GM18498 (cell line): ENCODE results near the gene B3GNT8.
"Not testable (repeated sequence)": the region's sequence is repeated elsewhere in the genome, so short reads cannot be mapped to it uniquely, and the experiment has no call there.

Experiments
- ATAC-seq: cut with Tn5 transposase; IDR thresholded peaks from one replicate; pipeline ENCODE4 v1.9.1; 2021; ENCODE audit warnings: mild to moderate bottlenecking, moderate library complexity; ENCODE audit not compliant: unreplicated experiment

Gene B3GNT8, protein sequence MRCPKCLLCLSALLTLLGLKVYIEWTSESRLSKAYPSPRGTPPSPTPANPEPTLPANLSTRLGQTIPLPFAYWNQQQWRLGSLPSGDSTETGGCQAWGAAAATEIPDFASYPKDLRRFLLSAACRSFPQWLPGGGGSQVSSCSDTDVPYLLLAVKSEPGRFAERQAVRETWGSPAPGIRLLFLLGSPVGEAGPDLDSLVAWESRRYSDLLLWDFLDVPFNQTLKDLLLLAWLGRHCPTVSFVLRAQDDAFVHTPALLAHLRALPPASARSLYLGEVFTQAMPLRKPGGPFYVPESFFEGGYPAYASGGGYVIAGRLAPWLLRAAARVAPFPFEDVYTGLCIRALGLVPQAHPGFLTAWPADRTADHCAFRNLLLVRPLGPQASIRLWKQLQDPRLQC

DNA sequence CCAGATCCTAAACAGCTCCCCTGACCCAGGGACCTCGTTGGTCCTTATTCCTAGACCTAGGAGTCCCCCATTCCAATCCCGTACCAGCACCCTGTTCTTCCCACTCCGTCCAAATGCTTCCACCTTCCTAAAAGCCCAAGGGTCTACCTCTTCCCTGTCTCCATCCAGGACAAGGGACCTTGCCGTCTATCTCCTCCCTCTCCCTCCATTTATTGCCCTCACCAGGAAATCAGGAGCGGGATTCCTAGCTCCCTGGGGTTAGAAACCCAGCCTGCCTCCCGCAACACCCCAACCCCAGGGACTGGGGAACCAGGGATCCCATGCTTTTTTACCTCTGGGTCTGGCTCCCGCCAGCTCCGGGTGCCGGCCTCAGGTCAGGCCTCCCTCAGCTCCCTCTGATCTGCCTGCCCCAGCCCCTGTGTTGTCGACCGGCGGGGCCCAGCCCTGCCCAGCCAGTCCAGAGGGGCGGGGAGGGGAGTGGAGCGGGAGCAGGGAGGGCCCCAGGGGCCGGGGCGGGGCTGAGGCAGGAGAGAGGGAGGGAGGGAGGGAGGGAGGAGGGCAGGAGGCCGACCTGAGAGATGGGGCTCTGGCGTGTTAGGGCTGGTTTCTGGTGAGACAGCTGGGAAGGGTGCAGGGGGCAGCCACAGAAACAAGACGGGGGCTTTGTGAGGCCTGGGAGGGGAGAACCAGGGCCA, at the start of gene B3GNT8:
Gene B3GNT8, minus strand, starts transcription at position 423 of the 695 bp plus-strand sequence. CDS start 596 bp downstream, outside the sequence.
- ATAC-seq, result no peak

DNA sequence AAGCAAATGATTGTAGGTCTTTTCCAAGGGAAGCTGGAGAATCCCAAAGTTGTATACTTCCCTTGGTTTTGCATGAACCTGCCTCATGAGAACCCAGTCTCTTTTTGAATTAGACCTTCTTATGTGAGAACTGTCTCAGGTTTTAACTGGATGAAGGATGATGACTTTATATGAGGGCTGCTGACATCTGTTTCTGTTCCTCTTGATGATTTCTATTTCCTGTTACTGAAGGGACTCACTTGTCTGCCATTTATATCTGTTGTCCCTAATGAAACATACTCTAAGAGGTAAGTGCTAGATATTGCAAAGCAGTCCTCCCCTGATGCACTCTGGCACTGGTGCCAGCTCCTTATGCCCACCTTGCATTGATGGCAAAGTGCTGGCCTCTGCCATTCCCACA, 49.4 kb upstream of the B3GNT8 start:
- no peak for ATAC-seq

DNA sequence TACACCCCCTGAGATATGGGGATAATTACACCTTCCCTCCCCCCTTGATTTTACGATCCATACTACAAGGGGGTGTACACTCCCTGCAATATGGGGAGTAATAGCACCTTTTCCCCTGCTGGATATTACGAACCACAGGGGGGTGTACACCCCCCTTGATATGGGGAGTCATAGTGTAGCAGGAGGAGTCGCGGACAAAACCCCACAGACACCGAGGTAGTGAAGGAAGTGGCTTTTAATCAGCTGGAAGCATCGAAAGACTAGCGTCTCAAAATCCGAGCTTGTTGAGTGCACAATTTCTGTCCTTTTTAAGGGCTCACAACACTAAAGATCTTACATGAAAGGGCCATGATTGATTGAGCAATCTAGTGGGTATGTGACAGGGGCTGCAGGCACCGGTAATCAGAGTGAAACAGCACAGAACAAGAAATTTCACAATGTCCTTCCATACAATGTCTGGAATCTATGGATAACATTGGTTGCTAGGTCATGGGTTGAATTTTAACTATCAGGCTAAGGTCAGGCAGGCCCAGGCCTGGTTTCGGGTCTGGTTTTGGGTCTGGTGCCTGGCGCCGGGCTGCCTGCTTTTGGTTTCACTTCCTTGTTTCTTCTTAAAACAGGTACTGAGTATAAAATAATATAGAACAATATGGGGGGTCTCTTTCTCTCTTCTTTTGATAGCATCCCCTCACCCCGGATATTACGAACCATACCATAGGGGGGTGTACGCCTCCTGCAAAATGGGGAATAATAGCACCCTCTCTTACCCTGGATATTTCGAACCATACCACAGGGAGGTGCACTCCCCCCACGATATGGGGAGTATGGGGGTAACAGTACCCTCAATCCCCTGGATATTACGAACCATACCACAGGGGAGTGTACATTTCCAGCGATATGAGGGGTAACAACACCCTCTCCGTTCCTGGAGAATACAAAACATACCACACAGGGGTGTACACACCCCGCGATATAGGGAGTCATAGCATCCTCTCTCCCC, 36.4 kb upstream of the B3GNT8 start:
- not testable (repeated sequence) for ATAC-seq

DNA sequence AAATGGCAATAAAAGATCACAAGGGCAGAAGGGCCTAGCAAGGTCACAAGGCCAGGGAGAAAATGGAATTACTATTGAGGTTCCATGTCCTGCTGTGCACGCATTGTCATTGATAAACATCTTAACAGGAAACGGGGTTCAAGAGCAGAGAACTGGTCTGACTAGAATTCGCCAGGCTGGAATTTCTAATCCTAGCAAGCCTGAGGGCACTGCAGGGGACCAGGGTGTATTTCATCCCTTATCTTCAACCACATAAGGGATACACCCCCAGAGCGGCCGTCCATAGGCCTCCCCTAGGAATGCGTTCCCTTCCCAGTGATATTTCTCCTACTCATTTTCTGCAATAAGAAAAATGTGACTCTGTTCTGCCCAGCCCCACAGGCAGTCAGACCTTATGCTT, 35.3 kb upstream of the B3GNT8 start:
- no peak for ATAC-seq

DNA sequence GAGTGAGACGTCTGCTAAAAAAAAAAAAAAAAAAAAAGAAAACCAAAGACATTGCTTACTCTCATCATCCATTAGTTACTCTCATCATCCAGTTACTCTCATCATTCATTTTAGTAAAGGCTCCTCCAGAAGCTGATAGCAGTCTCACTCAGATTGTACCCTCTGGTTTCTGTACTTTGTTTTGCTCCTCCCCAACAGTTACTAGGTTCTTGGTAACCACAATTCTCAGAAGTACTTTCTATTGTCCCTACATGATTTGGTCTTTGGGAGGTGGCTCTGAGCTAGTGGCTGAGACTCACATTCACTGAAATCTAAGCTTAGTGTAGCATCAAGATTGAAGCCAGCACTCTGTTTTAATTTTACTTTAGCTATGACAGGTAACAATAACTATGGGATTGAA, 30.1 kb upstream of the B3GNT8 start:
- peak; percentile 91 for ATAC-seq

DNA sequence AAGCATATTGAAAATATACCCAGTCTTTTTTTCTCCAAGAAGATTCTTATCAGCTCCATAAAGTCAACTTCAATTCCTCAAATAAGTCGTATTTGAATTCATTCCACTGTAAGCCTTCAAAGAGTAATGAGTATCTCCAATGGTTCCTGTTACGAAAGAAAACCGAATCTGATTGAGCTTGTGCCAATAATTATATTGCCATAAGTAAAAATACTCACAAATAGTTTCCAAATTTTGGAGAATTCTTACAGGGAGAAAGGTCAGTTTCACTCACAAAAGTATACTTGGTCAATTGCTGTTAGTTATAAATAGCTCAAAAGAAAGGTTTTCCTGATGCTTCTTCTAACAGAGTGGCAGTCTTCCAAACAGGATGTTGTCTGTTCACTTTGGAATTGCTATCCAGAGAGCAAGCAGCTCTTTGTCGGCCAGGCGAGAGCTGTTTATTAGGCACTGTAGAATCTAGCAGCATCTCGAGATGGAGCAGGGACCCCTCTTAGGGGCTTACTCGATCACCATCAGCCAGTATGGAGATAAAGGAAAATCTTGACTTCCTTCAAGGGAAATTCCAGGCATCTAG, 29.3 kb upstream of the B3GNT8 start:
- ATAC-seq, result no peak

DNA sequence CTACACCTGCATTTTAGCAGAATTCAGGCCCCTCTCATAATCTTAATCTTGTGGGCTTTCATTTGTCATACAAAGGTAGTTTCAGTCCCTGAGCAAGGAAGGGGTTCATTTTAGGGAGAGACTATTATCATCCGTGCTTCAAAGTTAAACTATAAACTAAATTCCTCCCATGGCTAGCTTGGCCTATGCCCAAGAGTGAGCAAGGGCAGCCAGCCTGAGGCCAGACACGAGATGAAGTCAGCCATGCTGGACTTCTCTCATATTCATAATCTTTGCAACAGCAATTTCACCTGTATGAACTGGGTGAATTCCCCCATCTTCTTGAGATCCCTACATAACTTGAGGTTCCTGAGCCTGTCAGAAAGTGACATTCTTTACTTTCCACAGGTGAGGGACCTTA, 28.8 kb upstream of the B3GNT8 start:
- no peak for ATAC-seq

DNA sequence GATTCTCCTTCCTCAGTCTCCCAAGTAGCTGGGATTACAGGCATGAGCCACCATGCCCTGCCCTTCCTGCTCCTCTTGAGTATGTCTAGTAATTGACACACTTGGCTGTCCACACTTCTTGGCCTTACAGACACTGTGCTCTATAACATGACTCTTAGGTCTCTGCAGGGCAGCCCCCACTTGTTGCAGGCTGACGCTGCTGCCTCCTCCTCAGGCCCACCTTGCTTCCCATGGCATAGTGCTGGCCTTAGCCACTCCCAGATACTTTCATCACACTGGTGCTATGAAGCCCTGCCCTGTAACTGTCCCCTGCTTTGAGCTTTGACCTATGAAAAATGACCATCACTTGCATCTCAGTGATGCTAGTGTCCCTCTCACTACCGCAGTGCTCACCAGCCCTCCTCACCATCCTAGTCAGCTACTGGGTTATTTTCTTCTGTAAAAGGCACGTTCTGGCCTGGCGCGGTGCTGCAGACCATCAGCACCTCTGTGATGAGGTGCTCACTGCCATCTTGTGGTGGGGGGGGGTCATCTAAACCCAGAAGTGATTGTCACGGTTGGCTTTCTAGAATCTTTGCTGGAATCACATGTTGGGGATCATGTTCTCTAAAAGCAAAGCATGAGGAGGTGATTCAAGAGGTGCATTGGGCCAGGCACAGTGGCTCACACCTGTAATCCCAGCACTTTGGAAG, 25.6 kb upstream of the B3GNT8 start:
- ATAC-seq, result no peak

DNA sequence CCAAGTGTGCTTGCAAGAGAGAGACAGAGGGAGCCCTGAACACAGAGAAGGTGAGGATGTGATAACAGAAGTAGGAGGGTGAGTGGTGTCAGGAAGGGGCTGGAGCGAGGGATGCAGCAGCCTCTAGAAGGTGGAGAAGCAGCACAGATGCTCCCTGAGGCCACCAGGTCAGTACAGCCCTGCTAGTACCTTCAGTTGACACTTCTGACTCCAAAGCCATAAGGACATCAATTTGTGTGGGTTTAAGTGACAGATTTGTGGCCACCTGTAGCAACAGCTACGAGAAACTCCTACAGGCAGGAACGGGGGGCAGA, 22.6 kb upstream of the B3GNT8 start:
- peak; percentile 6 for ATAC-seq

DNA sequence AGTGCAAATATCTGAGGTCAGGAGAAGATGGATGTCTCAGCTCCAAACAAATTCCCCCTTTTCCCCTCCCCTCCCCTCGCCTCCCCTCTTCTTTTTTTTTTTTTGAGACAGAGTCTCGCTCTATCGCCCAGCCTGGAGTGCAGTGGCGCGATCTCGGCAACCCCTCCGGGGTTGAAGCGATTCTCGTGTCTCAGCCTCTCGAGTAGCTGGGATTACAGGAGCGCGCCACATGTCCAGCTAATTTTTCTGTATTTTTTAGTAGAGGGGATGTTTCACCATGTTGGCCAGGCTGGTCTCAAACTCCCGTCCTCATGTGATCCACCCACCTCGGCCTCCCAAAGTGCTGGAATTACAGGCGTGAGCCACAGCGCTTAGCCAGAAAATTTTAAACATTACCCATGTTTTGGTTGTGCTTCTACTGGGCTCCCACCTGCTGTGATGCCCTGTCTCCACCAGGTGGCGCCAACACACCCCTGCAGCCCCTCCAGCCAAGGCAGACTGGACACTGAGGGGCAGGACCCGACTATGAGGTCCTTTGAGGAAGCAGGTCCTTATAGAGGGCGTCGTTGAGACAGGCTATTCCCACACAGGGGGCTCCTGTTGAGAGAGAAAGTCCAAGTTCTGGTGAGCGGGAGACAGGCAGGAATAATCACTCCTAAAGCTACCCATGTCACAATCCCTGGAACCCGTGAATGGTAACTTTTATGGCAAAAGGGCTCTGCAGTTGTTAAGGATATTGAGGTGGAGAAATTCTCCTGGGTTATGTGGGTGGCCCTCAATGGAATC, 22.1 kb upstream of the B3GNT8 start:
- ATAC-seq, result peak; percentile 76

DNA sequence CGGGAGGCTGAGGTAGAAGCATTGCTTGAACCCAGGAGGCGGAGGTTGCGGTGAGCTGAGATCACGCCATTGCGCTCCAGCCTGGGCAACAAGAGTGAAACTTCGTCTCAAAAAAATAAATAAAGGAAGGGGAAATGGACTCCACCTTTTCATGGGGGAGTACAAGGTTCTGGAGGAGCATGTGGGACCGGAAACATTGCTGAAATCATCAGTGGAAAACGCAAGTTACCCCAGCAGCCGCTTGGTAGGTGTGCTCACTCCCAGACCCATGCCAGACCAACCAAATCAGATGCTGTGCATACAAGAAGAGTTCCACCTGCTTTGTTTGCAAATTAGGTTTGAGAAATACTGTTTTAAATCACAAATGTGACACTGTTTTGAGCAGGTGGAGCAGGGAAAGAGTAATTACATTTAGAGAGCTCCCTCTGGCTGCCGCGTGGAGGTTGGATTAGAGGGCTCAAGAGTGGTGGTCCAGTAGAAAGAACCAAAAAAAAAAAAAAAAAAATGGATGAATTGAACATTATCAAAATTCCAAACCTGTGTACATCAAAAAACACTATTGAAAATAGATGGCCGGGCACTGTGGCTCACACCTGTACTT, 20.7 kb upstream of the B3GNT8 start:
- no peak for ATAC-seq

DNA sequence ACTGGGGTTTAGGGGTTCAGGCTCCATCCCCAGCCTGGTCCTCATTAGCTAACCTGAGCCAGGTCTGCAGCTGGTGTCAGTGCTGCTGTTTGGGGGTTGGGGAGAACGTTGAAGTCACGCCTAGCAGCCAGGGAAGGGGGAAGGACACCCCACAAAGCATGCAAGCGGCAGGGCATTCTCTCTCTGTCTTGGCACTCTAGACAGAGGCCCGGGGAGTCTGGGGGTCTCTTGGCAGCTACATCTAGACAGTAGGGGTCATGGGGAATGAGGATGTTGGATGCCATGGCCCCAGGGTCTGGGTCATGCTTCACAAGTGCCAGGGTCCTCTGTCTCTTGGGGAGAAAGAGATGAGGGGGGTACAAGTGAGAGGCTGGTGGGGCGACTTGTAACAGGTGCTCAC, 18.4 kb upstream of the B3GNT8 start:
- ATAC-seq, result no peak

DNA sequence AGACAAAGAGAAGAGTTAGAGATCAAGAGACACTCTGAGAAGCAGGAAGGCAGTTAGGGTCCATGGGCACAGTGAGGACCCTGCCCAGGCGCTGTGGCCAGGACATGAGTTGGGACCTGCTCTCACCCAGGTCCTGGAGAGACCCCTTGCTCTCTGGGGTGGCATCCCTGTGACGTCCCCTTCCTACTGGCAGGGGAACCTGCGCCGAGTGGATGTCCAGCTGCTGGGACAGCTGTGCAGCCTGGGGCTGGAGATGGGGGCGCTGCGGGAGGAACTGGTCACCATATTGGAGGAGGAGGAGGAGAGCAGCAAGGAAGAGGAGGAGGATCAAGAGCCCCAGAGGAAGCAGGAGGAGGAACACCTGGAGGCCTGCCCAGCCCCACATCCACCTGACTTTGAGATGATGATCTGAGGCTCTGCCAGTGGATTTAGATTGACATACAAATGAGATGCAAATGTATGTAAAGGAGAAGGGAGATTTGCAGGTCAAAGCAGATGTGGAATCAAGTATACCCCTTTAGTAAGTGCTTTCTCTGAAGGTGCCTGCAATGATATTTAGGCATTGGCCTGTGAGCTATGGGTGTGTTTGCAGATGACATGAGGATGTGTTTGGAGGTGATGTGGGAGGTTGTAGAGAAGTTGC, 16.8 kb upstream of the B3GNT8 start:
- ATAC-seq, result no peak

DNA sequence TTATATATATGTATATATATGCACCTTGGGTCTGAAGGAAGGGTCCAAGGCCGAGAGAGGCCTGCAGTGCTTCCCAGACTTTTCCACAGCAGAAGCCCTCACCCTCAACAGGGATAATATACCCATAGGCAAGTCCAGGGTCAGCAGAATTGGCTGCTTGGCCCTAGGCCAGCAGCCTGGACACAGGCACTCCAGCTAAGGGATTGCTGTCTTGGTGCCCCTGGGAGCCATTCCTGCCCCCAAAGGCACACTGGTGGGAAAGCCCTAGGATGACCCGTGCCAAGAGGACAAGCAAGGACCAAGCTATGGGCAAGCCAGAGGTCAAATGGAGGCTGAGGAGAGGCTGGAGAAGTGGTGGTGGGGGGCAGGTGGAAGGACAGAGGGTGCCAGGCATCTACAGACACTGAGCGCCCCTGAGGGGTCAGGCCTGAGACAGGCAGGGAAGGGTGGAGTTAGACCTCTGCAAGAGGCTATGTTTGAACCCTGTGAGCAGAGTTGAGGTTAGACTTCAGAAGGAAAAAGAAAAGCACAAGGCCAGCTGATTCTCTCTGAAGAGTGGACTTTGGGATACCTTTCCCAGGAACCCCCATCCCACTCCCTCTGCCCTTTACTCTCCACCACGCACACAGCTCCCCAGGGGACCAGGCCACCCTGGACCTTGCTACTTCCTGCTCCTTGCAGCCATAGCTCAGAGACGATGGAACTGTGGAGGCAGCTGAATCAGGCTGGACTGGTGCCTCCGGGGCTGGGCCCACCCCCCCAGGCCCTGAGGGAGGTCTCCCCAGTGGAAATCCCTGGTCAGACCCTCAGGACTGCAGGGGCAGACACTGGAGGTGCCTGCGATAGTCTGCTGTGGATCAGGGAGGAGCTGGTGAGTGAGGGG, 15.5 kb upstream of the B3GNT8 start, which contains the start of gene ERICH4:
Gene ERICH4, plus strand, starts transcription at position 684 of the 883 bp plus-strand sequence. Its CDS starts 14 bp downstream, at position 698.
- no peak for ATAC-seq

DNA sequence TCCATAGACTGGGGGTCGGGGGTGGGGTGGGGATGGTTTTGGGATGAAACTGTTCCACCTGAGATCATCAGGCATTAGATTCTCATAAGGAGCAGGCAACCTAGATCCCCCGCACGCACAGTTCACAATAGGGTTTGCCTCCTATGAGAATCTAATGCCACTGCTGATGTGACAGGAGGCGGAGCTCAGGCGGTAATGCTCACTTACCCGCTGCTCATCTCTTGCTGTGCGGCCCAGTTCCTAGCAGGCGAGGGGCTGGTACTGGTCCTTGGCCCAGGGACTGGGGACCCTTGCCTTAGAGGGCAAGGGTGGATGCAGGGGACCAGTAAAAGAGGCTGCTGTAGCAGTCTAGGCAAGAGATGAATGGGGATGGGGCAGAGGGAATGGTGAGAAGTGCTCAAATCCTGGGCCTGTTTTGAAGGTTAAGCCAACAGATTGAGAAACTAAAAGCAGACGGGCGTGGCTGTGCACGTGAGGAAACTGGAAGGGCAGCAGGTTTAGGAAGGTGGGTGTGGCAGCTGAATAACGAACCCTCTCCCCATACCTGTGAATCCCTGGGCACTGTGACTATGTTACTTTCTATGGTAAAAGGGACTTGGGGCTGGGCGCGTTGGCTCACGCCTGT, 14.3 kb upstream of the B3GNT8 start:
- no peak for ATAC-seq

DNA sequence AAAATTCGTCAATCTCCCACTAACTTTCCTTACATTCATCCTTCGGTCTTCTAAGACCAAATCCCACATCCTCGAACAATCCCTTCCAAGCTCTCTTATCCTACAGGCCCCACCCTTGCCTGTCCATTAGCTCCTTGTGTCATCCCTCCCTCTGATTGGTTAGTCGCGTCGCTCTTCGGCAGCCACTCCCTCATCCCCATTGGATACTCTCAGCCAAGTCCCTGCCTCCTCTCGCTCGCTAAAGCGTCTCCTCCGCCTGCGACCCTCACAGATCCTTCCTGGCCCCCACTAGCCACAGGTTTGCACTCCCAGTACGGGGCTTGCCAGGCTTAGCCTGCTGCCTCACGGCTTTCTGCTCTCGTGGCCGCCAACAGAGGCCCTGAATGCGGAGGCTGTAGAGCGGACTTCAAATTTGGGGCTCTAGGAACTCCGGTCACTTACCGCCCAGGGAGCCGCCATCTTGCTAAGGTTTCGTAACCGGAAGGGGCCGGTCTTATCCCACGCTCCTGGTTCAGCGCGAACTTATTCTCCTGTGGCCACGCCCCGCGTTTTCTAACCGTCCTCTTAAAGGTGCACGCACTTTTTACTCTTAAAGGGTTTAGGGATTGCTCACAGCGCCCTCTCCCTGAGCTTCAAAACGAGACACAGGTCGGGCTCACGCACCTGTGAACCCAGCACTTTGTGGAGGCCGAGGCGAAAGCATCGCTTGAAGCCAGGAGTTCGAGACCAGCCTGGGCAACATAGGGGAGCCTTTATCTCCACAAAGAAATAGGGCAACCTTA, 12.5 kb upstream of the B3GNT8 start, which contains the start of gene DMAC2:
Gene DMAC2, minus strand, starts transcription at position 472 of the 782 bp plus-strand sequence. Its CDS starts 13 bp downstream, at position 459.
- ATAC-seq, result peak; percentile 94
